ENCODE results near the gene MYO18B. TPM values are rescaled to one million over a fixed set of nuclear protein-coding genes. Genes with fewer than 3 reads are reported as not detected.

The MYO18B gene
- total and polyA plus RNA-seq, 2 donors (not counting 3 experiments of a cell fraction or from before 2014, with no cell fraction given): 0.01 TPM; not detected in 1

GRCh38 chr22:25996669-25997068, 254.7 kb downstream of the MYO18B start:
- H3K4me2 ChIP-seq (ENCODE audit: insufficient read depth, low read length): no peak overlapping the region
- no peaks in the 10 kb centered on the region for H3K79me2 ChIP-seq (ENCODE audit: control insufficient read depth, insufficient read depth, low read length)
- no peak overlapping the region for H2AFZ ChIP-seq (ENCODE audit: low read depth, low read length)
- intact Hi-C loops (cut with micrococcal nuclease) (no loop called here), dilution Hi-C loops (cut with MboI; ENCODE audit: extremely low pct_ligation_motif_present, low sequenced_read_pairs) (no loop called here)
- FAIRE-seq: no peak
- no peaks in the 10 kb centered on the region for H3K9me1 ChIP-seq (replicated peaks; ENCODE audit: control insufficient read depth, extremely low read depth, insufficient read depth, low read length)
- H3K36me3 ChIP-seq (ENCODE audit: control insufficient read depth in 2 of 2, extremely low read depth in 1 of 2, insufficient read depth in 2 of 2, low read length in 2 of 2): no peaks in the 10 kb centered on the region
- no peak overlapping the region for H3K4me3 ChIP-seq (replicated peaks in 1 of 3; ENCODE audit: insufficient read depth in 1 of 3, low read depth in 1 of 3, low read length in 3 of 3)
- no peaks in the 10 kb centered on the region for H4K20me1 ChIP-seq (replicated peaks; ENCODE audit: control insufficient read depth, extremely low read depth, insufficient read depth, low read length)
- ChIA-PET POLR2A (no interaction called here), CTCF (no interaction called here)
- TF ChIP-seq, protein P1, sequence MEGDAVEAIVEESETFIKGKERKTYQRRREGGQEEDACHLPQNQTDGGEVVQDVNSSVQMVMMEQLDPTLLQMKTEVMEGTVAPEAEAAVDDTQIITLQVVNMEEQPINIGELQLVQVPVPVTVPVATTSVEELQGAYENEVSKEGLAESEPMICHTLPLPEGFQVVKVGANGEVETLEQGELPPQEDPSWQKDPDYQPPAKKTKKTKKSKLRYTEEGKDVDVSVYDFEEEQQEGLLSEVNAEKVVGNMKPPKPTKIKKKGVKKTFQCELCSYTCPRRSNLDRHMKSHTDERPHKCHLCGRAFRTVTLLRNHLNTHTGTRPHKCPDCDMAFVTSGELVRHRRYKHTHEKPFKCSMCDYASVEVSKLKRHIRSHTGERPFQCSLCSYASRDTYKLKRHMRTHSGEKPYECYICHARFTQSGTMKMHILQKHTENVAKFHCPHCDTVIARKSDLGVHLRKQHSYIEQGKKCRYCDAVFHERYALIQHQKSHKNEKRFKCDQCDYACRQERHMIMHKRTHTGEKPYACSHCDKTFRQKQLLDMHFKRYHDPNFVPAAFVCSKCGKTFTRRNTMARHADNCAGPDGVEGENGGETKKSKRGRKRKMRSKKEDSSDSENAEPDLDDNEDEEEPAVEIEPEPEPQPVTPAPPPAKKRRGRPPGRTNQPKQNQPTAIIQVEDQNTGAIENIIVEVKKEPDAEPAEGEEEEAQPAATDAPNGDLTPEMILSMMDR (IDR thresholded peaks at IDR 0.05; ENCODE audit: extremely low read depth in 1 of 2, insufficient read depth in 1 of 2, low read depth in 1 of 2, low read length in 2 of 2): no peak
- no peak for TF ChIP-seq JUN (IDR thresholded peaks at IDR 0.05; ENCODE audit: borderline replicate concordance, insufficient read depth, insufficient read length, low read depth)
- TF ChIP-seq EZH2 (IDR thresholded peaks at IDR 0.05; ENCODE audit: borderline replicate concordance, low read depth, low read length, severe bottlenecking): no peak
- no peak for TF ChIP-seq MYC (IDR thresholded peaks at IDR 0.05; ENCODE audit: low read depth, low read length)
- no peak for TF ChIP-seq POLR2A (IDR thresholded peaks at IDR 0.05; ENCODE audit: low read depth, low read length)
- no peak for TF ChIP-seq GATA2 (IDR thresholded peaks at IDR 0.05; ENCODE audit: insufficient read depth, insufficient read length, low read depth, low read length)
- TF ChIP-seq FOS (IDR thresholded peaks at IDR 0.05; ENCODE audit: borderline replicate concordance, insufficient read depth, low read length): no peak
- TF ChIP-seq POLR2AphosphoS5 (IDR thresholded peaks at IDR 0.05; ENCODE audit: insufficient read depth, low read depth, low read length): no peak
- no peak for TF ChIP-seq MAX (IDR thresholded peaks at IDR 0.05; ENCODE audit: insufficient read depth, insufficient read length)
- no peaks in the 10 kb centered on the region for H3K4me1 ChIP-seq (ENCODE audit: control insufficient read depth, extremely low read depth, insufficient read depth, low read length)
- peaks cover 10% of the 10 kb centered on the region for H3K9me3 ChIP-seq (replicated peaks; ENCODE audit: control insufficient read depth, insufficient read depth, low read length)
- no TSS peak for BruUV-seq (replicated peaks)
- DNase-seq (ENCODE audit: low read depth, low spot score): no peak
- no peak overlapping the region for H3K27ac ChIP-seq (ENCODE audit: insufficient read depth, low read depth, low read length)
- no peaks in the 10 kb centered on the region for H3K27me3 ChIP-seq (ENCODE audit: control insufficient read depth in 2 of 2, insufficient read depth in 2 of 2, low read length in 2 of 2)
- no peak overlapping the region for H3K9ac ChIP-seq (replicated peaks; ENCODE audit: extremely low read depth, insufficient read depth, low read length)

Data from endothelial cell of umbilical vein (primary cell).